ENCODE results near the gene RERE.

DNA sequence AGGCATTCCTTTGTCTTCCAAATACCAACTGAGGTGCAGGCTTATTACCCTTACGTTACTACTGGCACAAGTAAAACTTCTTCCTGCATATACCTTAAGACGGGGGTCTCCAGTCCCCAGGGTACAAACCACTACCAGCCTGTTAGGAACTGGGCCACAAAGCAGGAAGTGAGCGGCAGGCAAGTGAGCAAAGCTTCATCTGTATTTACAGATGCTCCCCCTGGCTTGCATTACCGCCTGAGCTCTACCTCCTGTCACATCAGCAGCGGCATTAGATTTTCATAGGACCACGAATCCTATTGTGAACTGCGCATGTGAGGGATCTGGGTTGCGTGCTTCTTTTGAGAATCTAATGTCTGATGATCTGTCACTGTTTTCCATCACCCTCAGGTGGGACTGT is 386.4 kb downstream of the RERE start:
- no peak for TF ChIP-seq NR3C1 (CRISPR knock-in tag; conservative IDR thresholded peaks at IDR 0.05; ENCODE audit: low read depth)
- TF ChIP-seq, protein P1, sequence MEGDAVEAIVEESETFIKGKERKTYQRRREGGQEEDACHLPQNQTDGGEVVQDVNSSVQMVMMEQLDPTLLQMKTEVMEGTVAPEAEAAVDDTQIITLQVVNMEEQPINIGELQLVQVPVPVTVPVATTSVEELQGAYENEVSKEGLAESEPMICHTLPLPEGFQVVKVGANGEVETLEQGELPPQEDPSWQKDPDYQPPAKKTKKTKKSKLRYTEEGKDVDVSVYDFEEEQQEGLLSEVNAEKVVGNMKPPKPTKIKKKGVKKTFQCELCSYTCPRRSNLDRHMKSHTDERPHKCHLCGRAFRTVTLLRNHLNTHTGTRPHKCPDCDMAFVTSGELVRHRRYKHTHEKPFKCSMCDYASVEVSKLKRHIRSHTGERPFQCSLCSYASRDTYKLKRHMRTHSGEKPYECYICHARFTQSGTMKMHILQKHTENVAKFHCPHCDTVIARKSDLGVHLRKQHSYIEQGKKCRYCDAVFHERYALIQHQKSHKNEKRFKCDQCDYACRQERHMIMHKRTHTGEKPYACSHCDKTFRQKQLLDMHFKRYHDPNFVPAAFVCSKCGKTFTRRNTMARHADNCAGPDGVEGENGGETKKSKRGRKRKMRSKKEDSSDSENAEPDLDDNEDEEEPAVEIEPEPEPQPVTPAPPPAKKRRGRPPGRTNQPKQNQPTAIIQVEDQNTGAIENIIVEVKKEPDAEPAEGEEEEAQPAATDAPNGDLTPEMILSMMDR (IDR thresholded peaks at IDR 0.05): no peak
- TF ChIP-seq, protein P2, sequence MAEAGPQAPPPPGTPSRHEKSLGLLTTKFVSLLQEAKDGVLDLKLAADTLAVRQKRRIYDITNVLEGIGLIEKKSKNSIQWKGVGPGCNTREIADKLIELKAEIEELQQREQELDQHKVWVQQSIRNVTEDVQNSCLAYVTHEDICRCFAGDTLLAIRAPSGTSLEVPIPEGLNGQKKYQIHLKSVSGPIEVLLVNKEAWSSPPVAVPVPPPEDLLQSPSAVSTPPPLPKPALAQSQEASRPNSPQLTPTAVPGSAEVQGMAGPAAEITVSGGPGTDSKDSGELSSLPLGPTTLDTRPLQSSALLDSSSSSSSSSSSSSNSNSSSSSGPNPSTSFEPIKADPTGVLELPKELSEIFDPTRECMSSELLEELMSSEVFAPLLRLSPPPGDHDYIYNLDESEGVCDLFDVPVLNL (CRISPR knock-in tag; IDR thresholded peaks at IDR 0.05; ENCODE audit: borderline replicate concordance, low read depth): no peak
- TF ChIP-seq, protein P3, sequence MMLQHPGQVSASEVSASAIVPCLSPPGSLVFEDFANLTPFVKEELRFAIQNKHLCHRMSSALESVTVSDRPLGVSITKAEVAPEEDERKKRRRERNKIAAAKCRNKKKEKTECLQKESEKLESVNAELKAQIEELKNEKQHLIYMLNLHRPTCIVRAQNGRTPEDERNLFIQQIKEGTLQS (CRISPR knock-in tag; conservative IDR thresholded peaks at IDR 0.05): no peak

Data from WTC11 (cell line).